Measurements from ENCODE around the gene TMEM108.

DNA sequence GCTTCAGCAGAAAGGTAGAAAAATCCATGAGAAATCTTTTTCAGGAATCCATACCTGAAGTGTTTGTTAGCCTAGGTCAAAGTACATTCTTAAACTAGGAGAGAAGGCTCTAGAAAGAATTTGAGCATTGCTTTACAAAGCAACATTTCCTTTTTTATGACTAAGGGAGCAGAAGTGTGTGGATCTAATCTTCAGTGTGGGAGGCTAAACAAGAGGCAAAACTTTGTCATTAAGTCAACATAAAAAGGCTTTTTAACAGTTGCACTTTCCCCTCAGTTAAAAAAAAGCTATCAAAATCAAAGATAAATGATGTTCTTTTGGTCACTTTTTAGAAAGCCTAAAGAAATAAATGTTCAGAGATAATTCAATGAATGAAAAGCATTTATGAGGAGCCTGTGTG is 154.8 kb downstream of the TMEM108 start:
- TF ChIP-seq, protein P1, sequence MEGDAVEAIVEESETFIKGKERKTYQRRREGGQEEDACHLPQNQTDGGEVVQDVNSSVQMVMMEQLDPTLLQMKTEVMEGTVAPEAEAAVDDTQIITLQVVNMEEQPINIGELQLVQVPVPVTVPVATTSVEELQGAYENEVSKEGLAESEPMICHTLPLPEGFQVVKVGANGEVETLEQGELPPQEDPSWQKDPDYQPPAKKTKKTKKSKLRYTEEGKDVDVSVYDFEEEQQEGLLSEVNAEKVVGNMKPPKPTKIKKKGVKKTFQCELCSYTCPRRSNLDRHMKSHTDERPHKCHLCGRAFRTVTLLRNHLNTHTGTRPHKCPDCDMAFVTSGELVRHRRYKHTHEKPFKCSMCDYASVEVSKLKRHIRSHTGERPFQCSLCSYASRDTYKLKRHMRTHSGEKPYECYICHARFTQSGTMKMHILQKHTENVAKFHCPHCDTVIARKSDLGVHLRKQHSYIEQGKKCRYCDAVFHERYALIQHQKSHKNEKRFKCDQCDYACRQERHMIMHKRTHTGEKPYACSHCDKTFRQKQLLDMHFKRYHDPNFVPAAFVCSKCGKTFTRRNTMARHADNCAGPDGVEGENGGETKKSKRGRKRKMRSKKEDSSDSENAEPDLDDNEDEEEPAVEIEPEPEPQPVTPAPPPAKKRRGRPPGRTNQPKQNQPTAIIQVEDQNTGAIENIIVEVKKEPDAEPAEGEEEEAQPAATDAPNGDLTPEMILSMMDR (IDR thresholded peaks at IDR 0.05; ENCODE audit: low read depth, low read length), result no peak
- TF ChIP-seq POLR2A (IDR thresholded peaks at IDR 0.05; ENCODE audit: extremely low read depth, insufficient read length), result no peak

All from NB4 (cell line).